K562 (cell line): Measurements from ENCODE around the gene PPP1R17. TPM values are rescaled to one million over a fixed set of nuclear protein-coding genes. Genes with fewer than 3 reads are reported as not detected.

Experiments
- ATAC-seq: fragments of 200-7000 bp; cut with Tn5 transposase; 3 replicates; pipeline ENCODE4 v1.9.1; 2020; ENCODE audit warnings: moderate library complexity
- BruUV-seq: library from RNA; stranded (reverse); fragments of 400-500 nt; replicated peaks from 2 replicates; lab custom pipeline; 2021; lab: Mats Ljungman, UMichigan
- CTCF ChIA-PET: fragments of 300-600 bp; formaldehyde crosslinking; extraction: SDS; loops from one replicate; lab custom pipeline; 2021; ENCODE audit warnings: low intra/inter-chr PET ratio; lab: Yijun Ruan, JAX
- POLR2A ChIA-PET: fragments of 300-600, 350-650 bp; sonication (Branson Sonifier 250); formaldehyde crosslinking; extraction: SDS; loops from one replicate; lab custom pipeline; 2021; ENCODE audit warnings: antibody characterized with exemption, inconsistent platforms; lab: Yijun Ruan, JAX
- DNase-seq, 4 experiments: peaks; one replicate each; pipeline versions ENCODE4 v3.0.0 to v3.0.0-alpha.2; 2011 to 2018; ENCODE audit warnings: low spot score in 3 of 4, mixed read lengths in 3 of 4; ENCODE audit errors: extremely low read depth in 1 of 4
- FAIRE-seq: peaks from 2 replicates; lab custom pipeline; 2011; peaks lifted over from hg19 to GRCh38; lab: Jason Lieb, UNC
- H2AFZ ChIP-seq: 2 replicates; pipeline ENCODE4 v1.6.0; 2011; ENCODE audit warnings: low read depth, low read length, control low read depth, inconsistent platforms
- H3K27ac ChIP-seq: fragments of 200-600 bp; 3 replicates; pipeline ENCODE4 v1.8.0; 2011; ENCODE audit warnings: low read depth, mild to moderate bottlenecking, control low read depth, inconsistent platforms, low read length, moderate library complexity, mixed read lengths; ENCODE audit errors: extremely low read depth
- H3K27me3 ChIP-seq, 2 experiments: fragments of 300-600 bp in 1 of 2; 2 replicates in 1 of 2; 3 replicates in 1 of 2; pipeline versions ENCODE4 v1.6.0 to v1.8.0; 2011; ENCODE audit warnings: inconsistent platforms in 2 of 2, low read length in 2 of 2, mild to moderate bottlenecking in 1 of 2, mixed read lengths in 1 of 2, moderate library complexity in 1 of 2; ENCODE audit not compliant: control insufficient read depth in 2 of 2, insufficient read depth in 2 of 2
- H3K36me3 ChIP-seq: fragments of 300-600 bp; 3 replicates; pipeline ENCODE4 v1.8.0; 2011; ENCODE audit warnings: mild to moderate bottlenecking, low read length, inconsistent platforms; ENCODE audit not compliant: control insufficient read depth, insufficient read depth
- H3K4me1 ChIP-seq, 2 experiments: fragments of 200-600 bp in 1 of 2; replicated peaks in 1 of 2; 2 replicates in 1 of 2; 3 replicates in 1 of 2; pipeline versions ENCODE4 v1.5.1 to v1.8.0; 2011; ENCODE audit warnings: inconsistent platforms in 2 of 2, low read length in 2 of 2, mild to moderate bottlenecking in 1 of 2, mixed read lengths in 1 of 2, moderate library complexity in 1 of 2; ENCODE audit not compliant: control insufficient read depth in 2 of 2, insufficient read depth in 2 of 2
- H3K4me2 ChIP-seq: 2 replicates; pipeline ENCODE4 v1.6.1; 2011; ENCODE audit warnings: low read length, control low read depth, inconsistent platforms, mixed read lengths; ENCODE audit not compliant: insufficient read depth
- H3K4me3 ChIP-seq: fragments of 200-600 bp; sonication (generic), shearing (Covaris generic); 2 replicates; pipeline ENCODE4 v1.5.1; 2016; ENCODE audit warnings: control low read depth, inconsistent platforms
- H3K79me2 ChIP-seq: fragments of 200-600 bp; 3 replicates; pipeline ENCODE4 v1.8.0; 2011; ENCODE audit warnings: low read length, inconsistent platforms; ENCODE audit not compliant: control insufficient read depth, insufficient read depth
- H3K9ac ChIP-seq, 2 experiments: 2 replicates each; pipeline versions ENCODE4 v1.6.0 to v1.6.1; 2011; ENCODE audit warnings: low read depth in 2 of 2, low read length in 2 of 2, control low read depth in 1 of 2, inconsistent platforms in 1 of 2, mild to moderate bottlenecking in 1 of 2, mixed read lengths in 1 of 2; ENCODE audit not compliant: insufficient read depth in 1 of 2
- H3K9me1 ChIP-seq: one replicate; pipeline ENCODE4 v1.6.0; 2011; ENCODE audit warnings: inconsistent platforms, mild to moderate bottlenecking, low read length, moderate library complexity; ENCODE audit not compliant: control insufficient read depth, insufficient read depth
- H3K9me3 ChIP-seq: replicated peaks from 2 replicates; pipeline ENCODE4 v1.5.1; 2011; ENCODE audit warnings: low read depth, low read length, inconsistent platforms; ENCODE audit not compliant: control insufficient read depth, insufficient read depth
- H4K20me1 ChIP-seq: replicated peaks from 2 replicates; pipeline ENCODE4 v1.6.1; 2011; ENCODE audit warnings: low read length, inconsistent platforms, mixed read lengths; ENCODE audit not compliant: control insufficient read depth, insufficient read depth
- BMI1 ChIP-seq: fragments of 150-350 bp; IDR thresholded peaks from 2 replicates; pipeline ENCODE4 v1.6.1; 2014; ENCODE audit warnings: low read length
- E2F5 ChIP-seq: sonication (generic); formaldehyde crosslinking; IDR thresholded peaks from 2 replicates; pipeline ENCODE4 v1.8.0; 2022; ENCODE audit warnings: mild to moderate bottlenecking, missing genetic modification reagents
- SRSF1 ChIP-seq: fragments of 200-400 bp; formaldehyde crosslinking; IDR thresholded peaks from 2 replicates; pipeline ENCODE4 v1.6.1; 2017; ENCODE audit warnings: mild to moderate bottlenecking, low read depth, low read length, moderate library complexity
- TCF7L2 ChIP-seq: fragments of 150-350 bp; IDR thresholded peaks from 2 replicates; pipeline ENCODE4 v1.6.1; 2016; ENCODE audit warnings: low read depth, mild to moderate bottlenecking, low read length, moderate library complexity
- WGBS: fragments of 100-300 bp; shearing (Covaris generic); methylation state at CpG from one replicate; pipeline ENCODE4 v1.1.6; 2016; ENCODE audit warnings: low coverage, mixed read lengths; ENCODE audit not compliant: insufficient coverage; ENCODE audit errors: missing lambda C conversion rate; 5-methylcytosine and 5-hydroxymethylcytosine counted together
- in situ Hi-C: fragments of 300-500 bp; cut with MboI; formaldehyde crosslinking; loops from 4 replicates; pipeline ENCODE4 v1.15.0; 2018; ENCODE audit warnings: inconsistent platforms, mixed read lengths
- intact Hi-C: fragments of 100-400 bp; cut with micrococcal nuclease; formaldehyde crosslinking; loops from 2 replicates; pipeline ENCODE4 v1.14.2; 2022
- polyA plus RNA-seq, 8 experiments: library from polyadenylated mRNA; depleted of rRNA in 4 of 8; stranded (reverse) in 5 of 8; unstranded in 3 of 8; fragments of >200 nt; fragmentation: Nextera tagmentation in 2 of 8; fragmentation: Illumina TruSeq in 1 of 8; extraction: Ambion mirVana in 2 of 8; extraction: Trizol in 1 of 8; gene quantifications; 2 replicates each; pipeline versions ENCODE4 v1.2.1 to v1.2.3, GENCODE V29; 2011 to 2014; ENCODE audit warnings: inconsistent platforms in 1 of 8, missing spikeins in 1 of 8
- total RNA-seq, 7 experiments: library from RNA; depleted of rRNA in 6 of 7; stranded (reverse); fragments of >200 nt in 6 of 7; fragmentation: Illumina TruSeq in 2 of 7; extraction: Trizol in 2 of 7; gene quantifications; 2 replicates each; pipeline versions ENCODE4 v1.2.1 to v1.2.3, GENCODE V29; 2011 to 2021; ENCODE audit warnings: low replicate concordance in 1 of 7
- TF ChIP-seq, protein P1 (sequence below): sonication (generic); formaldehyde crosslinking; IDR thresholded peaks from 2 replicates; pipeline ENCODE4 v1.5.0; 2020; ENCODE audit warnings: missing genetic modification reagents
- TF ChIP-seq, protein P2 (sequence below): fragments of 250-450 bp; sonication (Bioruptor Pico); IDR thresholded peaks from 2 replicates; pipeline ENCODE4 v1.8.0; 2021; ENCODE audit warnings: moderate library complexity, mild to moderate bottlenecking, inconsistent platforms

Gene PPP1R17
- total and polyA plus RNA-seq, 9 of the 15 experiments (the other 6 are each of a cell fraction or from before 2014, with no cell fraction given) = not detected

- CTCF ChIA-PET = interaction anchor here (1.5 kb wide), 1 partner anchor 86 kb away, joined by 5 read pairs; no protein-coding TSS in a partner anchor
- DNase-seq = no peak
- no peak for FAIRE-seq
- POLR2A ChIA-PET = interaction anchor here (0.7 kb wide), 1 partner anchor 9 kb away, joined by 3 read pairs; no protein-coding TSS in a partner anchor
- no peaks in the 10 kb centered on the region for H4K20me1 ChIP-seq
- H3K9ac ChIP-seq = no peak overlapping the region
- H3K4me3 ChIP-seq = no peak overlapping the region
- TF ChIP-seq, protein P1, sequence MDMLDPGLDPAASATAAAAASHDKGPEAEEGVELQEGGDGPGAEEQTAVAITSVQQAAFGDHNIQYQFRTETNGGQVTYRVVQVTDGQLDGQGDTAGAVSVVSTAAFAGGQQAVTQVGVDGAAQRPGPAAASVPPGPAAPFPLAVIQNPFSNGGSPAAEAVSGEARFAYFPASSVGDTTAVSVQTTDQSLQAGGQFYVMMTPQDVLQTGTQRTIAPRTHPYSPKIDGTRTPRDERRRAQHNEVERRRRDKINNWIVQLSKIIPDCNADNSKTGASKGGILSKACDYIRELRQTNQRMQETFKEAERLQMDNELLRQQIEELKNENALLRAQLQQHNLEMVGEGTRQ (CRISPR knock-in tag) = no peak
- TF ChIP-seq, protein P2, sequence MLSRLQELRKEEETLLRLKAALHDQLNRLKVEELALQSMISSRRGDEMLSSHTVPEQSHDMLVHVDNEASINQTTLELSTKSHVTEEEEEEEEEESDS (CRISPR knock-in tag) = no peak
- no peak for TF ChIP-seq BMI1
- no peak for TF ChIP-seq TCF7L2
- TF ChIP-seq E2F5 = no peak
- no peak for TF ChIP-seq SRSF1
- TF ChIP-seq, all 486 proteins: peak for 0
- Histone ChIP-seq H3K79me2 (no peaks in the 10 kb centered on the region), H3K4me1 (no peaks in the 10 kb centered on the region), H3K9me3 (no peaks in the 10 kb centered on the region), H3K9me1 (no peaks in the 10 kb centered on the region), H3K36me3 (no peaks in the 10 kb centered on the region), H3K4me2 (no peak overlapping the region), H3K27ac (no peak overlapping the region), H3K27me3 (no peaks in the 10 kb centered on the region), H2AFZ (no peak overlapping the region)
- in situ Hi-C loops (no loop called here), intact Hi-C loops (loop anchor here (2.0 kb wide), 1 partner anchor 88 kb away; no protein-coding TSS in a partner anchor)
- 3% methylated on average over 4 of the region's 4 CpGs for WGBS
- BruUV-seq = no TSS peak
- ATAC-seq = no peak
Measured at GRCh38 chr7:31648880-31649279, 38.1 kb upstream of the PPP1R17 start.
